Measurements from ENCODE around the gene MKI67. TPM values are rescaled to one million over a fixed set of nuclear protein-coding genes. Genes with fewer than 3 reads are reported as not detected.

MKI67 gene
- total RNA-seq, 1 donor: 38.7 TPM

DNA sequence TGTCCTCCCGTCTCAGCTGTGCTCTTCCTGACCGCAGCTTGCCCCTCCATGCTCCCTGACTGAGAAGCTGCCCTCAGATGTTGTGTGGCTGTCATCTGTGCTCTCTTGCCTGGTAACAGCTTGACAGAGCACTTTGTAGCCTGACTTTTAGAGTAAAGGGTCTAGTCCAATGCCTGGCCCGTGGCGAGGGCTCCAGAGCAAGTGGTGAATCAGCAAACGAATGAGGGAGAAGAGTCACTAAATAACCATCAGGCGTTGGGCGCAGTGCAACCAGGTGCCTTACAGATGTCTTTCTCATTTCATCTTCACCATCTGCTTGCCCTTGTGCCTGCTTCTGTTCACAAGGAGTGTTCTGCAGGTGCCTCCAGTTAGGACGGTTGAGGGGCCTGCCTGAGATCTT, 45.6 kb downstream of the MKI67 start:
- H3K4me3 ChIP-seq (ENCODE audit: low read depth, low read length): no peak overlapping the region
- TF ChIP-seq, protein P1, sequence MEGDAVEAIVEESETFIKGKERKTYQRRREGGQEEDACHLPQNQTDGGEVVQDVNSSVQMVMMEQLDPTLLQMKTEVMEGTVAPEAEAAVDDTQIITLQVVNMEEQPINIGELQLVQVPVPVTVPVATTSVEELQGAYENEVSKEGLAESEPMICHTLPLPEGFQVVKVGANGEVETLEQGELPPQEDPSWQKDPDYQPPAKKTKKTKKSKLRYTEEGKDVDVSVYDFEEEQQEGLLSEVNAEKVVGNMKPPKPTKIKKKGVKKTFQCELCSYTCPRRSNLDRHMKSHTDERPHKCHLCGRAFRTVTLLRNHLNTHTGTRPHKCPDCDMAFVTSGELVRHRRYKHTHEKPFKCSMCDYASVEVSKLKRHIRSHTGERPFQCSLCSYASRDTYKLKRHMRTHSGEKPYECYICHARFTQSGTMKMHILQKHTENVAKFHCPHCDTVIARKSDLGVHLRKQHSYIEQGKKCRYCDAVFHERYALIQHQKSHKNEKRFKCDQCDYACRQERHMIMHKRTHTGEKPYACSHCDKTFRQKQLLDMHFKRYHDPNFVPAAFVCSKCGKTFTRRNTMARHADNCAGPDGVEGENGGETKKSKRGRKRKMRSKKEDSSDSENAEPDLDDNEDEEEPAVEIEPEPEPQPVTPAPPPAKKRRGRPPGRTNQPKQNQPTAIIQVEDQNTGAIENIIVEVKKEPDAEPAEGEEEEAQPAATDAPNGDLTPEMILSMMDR (IDR thresholded peaks at IDR 0.05; ENCODE audit: insufficient read depth, low read length): no peak
- no peak for DNase-seq (ENCODE audit: low read depth)

DNA sequence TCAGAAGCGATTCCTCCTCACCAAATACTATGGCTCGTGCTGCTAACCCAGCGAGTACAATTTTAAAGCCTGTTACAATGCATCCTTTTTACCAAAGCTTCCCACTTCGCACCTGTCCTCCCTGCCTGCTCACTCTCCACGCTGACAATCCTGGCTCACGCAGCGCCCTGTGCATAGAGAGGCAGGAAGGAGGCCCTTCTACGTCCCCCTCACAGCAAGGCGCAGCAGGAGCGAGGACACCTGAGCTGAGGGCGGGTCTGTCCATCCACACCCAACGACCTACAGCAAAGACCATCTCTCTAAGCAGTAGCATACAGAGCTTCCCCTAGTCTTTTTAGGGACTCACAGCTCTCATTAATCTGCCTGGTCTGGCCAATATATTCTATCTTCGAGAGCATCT, 46.0 kb downstream of the MKI67 start:
- TF ChIP-seq, protein P1 (IDR thresholded peaks at IDR 0.05; ENCODE audit: insufficient read depth, low read length): no peak
- DNase-seq (ENCODE audit: low read depth): no peak
- no peak overlapping the region for H3K4me3 ChIP-seq (ENCODE audit: low read depth, low read length)

DNA sequence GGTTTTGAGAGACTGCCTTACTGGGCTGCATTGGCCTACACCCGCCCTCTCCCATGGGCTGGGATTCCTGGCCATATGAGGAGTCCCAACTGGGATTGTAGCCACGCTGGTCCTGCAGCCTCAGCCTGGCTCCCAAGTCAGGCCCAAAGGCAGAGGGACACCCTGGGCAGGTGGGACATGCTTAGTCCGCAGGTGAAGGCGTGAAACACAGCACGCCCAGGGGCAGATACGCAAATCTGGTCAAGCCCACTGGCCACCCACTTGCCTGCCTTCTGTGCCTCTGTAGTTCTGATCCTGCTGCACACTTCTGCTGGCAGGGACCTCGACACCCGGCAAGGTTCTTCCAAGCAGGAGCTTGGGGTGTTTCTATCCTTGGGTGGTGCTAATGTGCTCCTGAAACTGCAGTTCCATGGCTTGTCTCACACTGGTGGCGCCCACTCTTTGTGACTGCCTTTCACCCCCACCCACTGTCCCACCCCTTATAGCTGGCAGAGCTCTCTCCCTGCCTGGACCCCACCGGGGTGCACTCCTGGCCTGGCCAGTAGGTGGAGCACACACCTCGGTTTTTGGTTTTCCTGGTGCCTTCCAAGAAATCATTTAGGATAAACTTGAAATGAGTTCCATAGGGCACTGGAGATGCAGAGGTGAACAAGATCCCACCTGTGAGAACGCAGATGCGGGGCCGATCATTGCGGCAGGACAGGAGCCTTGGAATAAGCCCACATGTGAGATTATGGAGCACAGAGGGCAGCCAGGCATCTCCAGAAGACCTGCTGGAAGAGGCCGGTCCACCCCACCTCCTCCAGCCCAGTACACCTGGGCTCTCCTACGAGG, 47.9 kb downstream of the MKI67 start:
- TF ChIP-seq, protein P1 (IDR thresholded peaks at IDR 0.05; ENCODE audit: insufficient read depth, low read length): peak; percentile 90
- peak; percentile 53 for DNase-seq (ENCODE audit: low read depth)
- no peak overlapping the region for H3K4me3 ChIP-seq (ENCODE audit: low read depth, low read length)

DNA sequence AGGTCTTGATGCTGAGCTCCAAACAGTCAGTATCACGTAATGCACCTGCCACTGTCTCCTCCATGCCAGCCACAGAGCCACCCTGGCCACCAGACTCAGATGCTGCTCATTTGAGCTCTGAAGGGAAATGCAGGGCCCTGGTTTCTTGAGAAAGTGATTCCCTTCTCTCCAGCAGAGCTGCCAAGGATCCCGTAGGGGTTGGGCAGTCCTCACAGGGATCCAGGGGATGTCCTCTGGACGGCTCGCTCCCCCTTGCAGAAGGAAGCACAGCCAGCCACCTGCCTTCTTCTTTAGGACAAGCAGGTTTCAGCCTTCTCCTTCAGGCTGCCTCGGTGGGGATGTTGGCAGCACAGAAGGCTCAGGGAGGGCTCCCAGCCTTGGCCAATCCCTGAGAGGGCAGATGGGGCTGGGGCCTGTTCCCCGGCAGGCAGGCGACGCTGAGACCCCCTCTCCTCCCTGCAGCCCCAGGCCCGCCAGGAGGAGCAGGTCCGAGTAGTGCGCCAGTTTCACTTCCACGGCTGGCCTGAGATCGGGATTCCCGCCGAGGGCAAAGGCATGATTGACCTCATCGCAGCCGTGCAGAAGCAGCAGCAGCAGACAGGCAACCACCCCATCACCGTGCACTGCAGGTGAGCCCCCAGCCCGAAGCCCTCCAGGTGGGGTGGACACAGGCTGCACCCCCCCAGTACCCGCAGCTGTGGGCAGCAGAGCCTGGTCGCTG, 48.9 kb downstream of the MKI67 start:
- no peak for DNase-seq (ENCODE audit: low read depth)
- no peak overlapping the region for H3K4me3 ChIP-seq (ENCODE audit: low read depth, low read length)
- TF ChIP-seq, protein P1 (IDR thresholded peaks at IDR 0.05; ENCODE audit: insufficient read depth, low read length): no peak

DNA sequence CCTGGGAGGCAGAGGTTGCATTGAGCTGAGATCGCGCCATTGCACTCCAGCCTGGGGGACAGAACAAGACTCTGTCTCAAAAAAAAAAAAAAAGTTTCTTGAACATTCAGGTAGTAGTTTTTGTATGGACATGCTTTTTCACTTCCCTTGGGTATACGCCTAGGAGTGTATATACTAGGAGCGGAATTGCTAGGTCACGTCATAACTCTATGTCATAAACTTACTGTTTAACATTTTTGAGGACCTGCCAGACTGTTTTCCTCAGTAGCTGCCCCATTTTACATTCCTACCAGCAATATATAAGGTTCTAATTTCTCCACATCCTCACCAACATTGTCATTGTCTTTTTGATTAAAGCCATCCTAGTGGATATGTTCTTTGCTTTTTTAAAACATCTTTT, 51.6 kb downstream of the MKI67 start:
- no peak for DNase-seq (ENCODE audit: low read depth)
- no peak overlapping the region for H3K4me3 ChIP-seq (ENCODE audit: low read depth, low read length)
- TF ChIP-seq, protein P1 (IDR thresholded peaks at IDR 0.05; ENCODE audit: insufficient read depth, low read length): no peak

DNA sequence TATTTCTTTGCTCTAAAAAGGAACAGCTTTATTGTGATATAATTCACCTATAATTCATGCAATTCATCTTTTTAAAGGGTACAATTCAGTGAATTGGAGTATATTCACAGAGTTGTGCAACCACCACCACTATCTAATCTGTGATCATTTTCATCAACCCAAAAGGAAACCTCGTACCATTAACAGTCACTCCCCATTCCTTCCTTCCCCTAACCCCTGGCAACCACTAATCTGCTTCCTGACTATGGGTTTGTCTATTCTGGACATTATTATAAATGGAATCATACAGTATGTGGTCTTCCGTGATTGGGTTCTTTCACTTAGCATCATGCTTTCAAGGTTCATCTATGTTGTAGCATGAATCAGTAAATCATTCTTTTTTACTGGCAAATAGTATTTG, 52.3 kb downstream of the MKI67 start:
- TF ChIP-seq, protein P1 (IDR thresholded peaks at IDR 0.05; ENCODE audit: insufficient read depth, low read length): no peak

More for the DNA sequence above, 52.3 kb downstream of the MKI67 start:
- DNase-seq (ENCODE audit: low read depth): no peak
- no peak overlapping the region for H3K4me3 ChIP-seq (ENCODE audit: low read depth, low read length)

All from fibroblast of the aortic adventitia (primary cell).